AG08395 (cell line): ENCODE results near the gene LILRB5.
"Not testable (repeated sequence)": the region's sequence is repeated elsewhere in the genome, so short reads cannot be mapped to it uniquely, and the experiment has no call there.

ENCODE experiments used
- DNase-seq: peaks from one replicate; pipeline ENCODE4 v3.0.0; 2012; ENCODE audit warnings: mixed read lengths, low spot score

Gene LILRB5

DNA sequence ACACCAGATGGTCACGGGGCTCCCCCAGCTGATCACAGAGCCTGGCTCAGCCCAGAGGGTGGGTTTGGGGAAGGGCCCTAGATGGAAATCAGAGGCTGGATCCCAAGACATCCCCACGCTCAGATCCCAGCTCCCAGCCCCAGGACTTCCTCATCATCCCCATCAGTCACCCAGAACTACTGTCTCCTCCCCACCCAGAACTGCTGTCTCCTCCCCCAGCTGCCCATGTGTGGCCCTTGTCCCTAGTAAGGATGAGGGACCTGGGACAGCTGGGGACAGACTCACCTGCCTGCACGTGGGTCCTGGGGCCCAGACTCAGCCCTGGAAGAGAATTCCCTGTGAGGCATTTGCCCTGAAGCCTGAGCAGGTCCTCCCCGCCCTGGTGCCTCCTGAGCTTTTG is 14.8 kb downstream of the LILRB5 start:
- DNase-seq = not testable (repeated sequence)

DNA sequence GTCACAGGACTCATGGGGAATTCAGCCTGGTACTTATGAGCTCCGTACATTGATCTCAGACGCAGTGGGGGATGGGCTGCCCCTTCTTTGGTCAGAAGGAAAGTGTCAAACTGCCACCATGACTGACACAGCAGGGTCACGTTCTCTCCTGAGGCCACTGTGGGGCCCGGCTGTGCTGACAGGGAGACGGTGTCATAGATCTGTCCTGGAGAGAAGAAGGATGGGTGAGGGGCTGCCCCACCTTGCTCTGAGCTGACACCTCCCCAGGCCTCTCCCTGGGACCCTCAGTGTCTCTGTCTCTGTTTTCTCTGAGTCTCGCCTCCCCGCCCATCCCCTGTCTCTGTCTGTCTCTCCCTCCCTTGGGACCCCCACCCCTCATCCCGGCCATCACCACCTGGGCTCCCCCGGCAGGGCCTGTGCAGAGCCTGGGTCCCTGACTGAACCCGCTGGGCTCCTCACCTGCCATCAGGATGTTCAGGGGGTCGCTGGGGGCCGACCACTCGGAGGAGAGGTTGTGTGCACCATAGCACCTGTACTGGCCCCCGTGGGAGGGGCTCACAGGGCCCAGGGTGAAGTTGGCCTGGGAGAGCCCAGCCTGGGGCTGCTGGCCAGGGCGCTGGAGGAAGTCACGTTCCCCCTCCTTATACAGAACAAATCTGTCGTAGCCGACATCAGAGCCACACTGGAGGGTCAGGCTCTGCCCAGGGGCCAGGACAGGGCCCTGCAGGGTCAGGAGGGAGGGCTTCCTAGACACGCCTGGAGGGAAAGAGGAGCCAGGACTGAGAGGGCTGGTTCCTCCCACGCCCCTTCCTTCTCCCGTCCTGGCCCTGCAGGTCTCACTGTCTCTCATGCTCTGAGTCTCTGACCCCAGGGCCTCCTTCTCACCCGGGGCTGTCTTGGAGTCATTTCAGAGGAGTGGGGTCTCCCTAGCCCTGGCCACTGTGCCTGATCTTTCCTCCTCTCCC is 16.4 kb downstream of the LILRB5 start:
- DNase-seq = not testable (repeated sequence)

DNA sequence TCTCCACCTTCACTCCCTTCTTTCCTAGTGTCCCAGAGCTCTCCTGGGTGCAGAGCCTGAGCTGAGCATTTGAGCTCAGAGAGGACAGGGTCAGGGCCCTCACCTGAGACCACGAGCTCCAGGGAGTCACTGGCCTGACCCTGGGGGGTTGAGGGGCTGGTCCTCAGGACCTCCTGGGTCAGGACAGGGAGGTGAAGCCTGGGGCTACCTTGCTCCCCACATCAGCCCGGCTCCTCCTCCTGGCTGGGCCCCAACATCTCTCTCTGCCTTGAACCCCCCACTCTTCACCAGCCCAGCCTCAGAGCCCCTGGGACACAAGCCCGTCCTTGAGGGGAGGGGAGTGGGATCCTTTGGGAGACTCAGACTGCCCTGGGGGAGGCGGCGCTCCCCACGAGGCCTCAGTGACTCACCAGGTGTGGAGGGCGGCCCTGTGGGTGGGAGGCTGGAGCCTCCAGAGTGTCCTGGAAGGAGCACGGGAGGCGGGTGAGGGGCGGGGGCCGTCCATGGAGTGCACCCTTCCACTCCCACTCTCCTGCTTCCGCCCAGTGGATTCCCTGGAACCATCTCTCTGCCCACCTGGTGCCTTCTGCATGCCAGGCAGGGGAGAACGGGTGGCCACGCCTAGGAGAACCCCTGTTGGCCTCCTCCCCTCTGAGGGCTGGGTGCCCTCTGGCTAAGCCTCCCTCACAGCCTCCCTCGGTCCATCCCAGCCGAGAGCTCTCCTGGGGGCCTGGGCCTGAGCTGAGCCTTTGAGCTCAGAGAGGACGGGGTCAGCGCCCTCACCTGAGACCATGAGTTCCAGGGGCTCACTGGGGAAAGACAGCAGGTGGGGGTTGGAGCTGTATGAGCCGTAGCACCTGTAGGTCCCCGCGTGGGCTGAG is 17.3 kb downstream of the LILRB5 start:
- DNase-seq = not testable (repeated sequence)

DNA sequence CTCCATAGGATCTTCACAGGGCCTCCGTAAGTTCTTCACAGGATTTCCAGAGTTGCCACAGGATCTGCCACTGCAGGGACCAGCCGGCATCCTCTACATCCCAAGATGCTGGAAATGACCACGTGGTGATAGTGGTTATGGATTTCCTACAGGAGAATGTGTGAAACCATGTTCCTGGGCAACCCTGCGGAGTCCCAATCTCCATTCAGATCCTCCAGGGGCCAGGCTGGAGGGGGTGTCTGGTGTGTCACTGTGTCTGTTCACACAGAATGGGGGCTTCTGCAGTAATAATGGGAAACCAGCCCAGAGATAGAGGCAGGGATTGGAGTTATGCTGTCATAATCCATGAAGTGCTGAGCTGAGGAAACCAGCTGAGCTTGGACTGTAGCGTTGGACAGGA is 23.1 kb downstream of the LILRB5 start:
- no peak for DNase-seq

DNA sequence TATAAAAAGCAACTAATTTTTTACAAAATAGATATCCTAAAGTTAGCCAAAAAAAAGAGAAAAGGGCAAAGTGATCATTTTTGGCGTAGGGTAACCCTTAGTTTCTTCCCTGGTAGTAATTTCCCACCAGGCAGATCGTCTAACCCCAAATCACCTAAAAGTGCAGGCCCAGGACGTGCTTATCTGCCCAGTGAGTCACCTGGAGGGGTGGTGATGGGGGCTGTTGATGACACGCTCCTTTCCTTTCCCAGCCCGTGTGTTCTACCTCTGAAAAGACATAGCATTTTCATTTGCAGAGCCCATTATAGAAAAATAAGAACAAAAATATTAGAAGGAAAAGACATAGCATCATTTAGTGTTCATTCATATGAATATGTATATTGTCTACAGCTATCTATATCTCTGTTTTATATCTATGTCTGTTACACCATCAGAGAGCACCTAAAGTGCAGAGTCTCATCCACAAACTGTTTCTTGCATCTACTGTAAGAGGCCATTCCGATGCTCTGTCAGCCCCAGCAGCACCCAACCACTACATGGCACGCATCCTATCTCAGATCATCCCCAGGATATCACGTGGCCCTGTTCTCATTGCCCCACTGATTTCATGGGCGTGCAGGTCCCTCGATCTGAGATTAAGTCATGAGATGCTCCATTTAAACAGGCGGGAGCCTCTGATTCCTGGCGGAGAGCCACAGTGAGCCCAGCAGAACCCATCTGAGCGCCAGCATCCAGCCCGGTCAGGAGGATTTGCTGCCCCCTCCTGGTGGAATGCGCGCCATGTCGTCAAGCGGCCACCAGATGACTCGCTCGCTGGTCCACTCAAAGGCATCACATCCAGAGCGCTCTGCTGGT is 25.8 kb downstream of the LILRB5 start:
- DNase-seq = peak; percentile 92

DNA sequence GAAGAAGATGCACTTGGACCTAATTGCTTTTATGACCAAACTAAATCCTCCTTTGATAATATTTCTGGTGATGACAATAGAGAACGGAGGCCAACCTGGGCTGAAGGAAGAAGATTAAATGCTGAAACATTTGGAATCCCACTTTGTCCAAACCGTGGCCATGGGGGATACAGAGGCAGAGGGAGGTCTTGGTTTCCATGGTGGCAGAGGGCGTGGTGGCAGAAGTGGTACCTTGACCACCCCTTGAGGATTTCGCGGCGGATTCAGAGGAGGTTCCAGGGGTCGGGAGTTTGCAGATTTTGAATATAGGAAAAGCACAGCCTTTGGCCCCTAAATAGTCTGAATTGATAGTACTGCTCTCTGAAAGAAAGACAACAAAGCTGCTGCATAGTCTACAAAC is 27.0 kb downstream of the LILRB5 start:
- DNase-seq = no peak

DNA sequence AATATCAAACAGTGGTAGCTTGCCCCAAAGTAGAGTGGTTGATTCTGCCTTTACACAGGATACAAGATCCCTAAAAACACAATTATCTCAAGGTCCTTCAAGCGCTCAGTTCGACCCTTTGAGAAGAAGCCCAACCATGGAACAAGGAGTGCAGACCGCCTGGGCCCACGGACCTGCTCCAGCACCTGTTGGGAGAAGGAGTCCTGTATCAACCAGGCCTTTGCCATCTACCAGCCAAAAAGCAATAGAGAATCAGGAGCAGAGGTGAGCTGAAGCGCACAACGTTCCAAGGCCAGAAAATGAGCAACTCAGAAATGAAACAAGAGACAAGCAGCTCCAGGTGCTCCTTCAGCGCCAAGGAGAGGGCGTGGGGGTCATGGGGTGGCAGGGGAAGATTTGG is 27.9 kb downstream of the LILRB5 start:
- no peak for DNase-seq

DNA sequence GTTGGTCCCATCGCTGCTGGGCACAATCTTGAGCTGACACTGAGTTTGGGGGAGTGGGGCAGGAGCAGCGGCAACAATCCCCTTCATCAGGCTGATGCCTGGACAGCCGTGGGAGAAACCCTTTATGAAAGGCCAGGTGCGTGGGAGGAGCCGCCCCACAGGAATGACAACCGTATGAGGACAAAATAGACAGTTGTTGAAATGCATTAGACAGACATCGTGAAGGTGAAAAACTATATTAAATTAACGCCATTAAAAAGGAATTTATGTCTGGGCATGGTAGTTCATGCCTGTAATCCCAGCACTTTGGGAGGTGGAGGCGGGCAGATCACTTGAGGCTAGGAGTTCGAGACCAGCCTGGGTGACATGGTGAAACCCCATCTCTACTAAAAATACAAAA is 32.5 kb downstream of the LILRB5 start:
- DNase-seq = not testable (repeated sequence)

DNA sequence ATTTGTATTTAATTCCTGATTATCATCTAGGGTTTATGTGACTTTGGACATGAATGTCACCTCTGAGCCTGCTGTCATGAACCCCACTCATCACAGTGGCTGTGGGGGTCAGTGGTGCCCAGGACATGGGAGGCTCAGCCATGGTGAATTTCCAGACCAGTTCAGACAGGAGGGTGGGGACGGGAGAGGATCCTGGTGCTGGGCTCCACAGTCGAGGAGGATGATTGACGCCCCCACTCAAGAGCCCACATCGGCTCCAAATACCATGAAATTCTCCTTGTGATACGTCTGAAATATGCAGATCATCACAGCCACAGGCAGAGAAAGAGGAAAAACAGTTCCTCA is 33.2 kb downstream of the LILRB5 start:
- not testable (repeated sequence) for DNase-seq

DNA sequence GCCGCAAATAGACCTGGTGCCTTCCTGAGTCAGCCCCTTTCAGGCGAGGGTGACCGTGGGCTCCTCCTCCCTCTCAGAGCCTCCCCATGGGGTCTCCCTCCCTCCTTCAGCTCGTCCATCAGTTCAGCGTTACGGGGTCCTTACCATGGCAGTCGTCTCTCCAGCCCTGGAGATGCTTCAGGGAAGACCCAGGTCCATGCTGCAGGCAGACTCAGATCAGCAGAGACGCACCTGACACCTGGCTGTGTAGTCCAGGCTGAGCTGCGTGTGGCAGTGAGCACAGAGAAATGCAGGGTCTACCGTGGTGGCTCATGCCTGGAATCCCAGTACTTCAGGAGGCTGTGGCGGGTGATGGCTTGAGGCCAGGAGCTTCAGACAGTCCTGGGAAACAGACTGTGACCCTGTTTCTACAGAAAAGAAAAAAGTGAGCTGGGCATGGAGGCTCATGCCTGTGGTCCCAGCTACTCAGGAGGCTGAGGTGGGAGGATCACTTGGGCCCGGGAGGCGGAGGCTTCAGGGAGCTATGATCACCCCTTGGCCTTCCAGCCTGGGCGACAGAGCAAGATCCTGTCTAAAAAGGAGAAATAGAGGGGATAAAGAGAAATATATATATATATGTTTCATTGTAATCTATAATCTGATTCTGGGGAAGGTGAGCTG is 33.7 kb downstream of the LILRB5 start:
- DNase-seq = not testable (repeated sequence)

DNA sequence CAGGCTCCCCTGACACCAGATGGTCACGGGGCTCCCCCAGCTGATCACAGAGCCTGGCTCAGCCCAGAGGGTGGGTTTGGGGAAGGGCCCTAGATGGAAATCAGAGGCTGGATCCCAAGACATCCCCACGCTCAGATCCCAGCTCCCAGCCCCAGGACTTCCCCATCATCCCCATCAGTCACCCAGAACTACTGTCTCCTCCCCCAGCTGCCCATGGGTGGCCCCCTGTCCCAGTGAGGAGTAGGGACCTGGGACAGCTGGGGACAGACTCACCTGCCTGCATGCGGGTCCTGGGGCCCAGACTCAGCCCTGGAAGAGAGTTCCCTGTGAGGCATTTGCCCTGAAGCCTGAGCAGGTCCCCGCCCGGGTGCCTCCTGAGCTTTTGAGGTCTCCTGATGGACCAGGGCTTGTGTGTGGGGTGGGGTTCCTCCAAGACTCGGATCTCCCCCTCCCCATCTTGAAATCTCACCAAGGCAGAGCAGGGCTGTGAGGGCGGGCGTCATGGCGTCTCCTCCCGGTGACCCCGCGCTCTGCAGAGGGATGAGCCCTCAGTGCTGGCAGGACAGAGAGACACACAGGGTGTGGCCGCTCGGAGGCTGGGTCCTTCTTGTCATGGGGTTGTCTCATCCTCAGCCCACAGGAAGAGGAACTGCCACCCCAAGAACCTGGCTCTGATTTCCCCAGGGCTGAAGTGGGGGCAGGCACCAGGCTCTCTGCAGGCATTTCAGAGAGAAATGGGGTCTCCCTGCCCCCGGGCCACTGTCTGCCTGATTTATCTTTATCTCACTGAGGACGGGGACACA is 34.4 kb downstream of the LILRB5 start, which contains the start of gene LILRB3:
Gene LILRB3, minus strand, starts transcription at position 534 of the 803 bp plus-strand sequence. Its CDS starts 31 bp downstream, at position 503.
- not testable (repeated sequence) for DNase-seq

DNA sequence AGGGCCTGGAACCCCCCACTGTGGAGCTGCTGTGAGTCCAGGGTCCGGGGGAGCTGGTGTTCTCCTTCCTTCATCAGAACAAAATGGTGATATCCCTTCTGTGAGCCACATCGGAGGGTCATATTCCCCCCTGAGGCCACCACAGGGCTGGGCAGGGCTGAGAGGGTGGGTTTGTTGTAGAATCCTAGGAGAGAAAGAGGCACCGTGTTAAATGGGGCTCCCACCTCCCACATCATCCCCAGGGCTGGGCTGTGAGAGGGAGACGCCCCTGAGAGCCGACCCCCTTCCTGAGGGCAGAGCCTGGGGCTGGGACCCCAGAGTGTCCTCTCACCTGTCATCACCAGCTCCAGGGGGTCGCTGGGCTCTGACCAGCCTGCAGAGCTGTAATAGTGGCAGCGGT is 35.1 kb downstream of the LILRB5 start:
- not testable (repeated sequence) for DNase-seq

DNA sequence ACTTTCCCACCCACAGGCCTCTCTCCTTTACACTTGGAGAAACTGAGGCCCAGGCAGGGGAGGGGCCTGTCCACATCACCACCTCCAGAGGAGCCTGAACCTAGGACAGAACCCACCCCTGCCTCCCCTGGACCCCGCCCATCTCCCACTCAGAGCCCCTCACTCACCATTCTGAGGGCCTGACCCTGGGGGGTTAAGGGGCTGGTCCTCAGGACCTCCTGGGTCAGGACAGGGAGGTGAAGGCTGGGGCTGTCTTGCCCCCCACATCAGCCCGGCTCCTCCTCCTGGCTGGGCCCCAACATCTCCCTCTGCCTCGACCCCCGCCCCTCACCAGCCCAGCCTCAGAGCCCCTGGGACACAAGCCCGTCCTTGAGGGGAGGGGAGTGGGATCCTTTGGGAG is 37.4 kb downstream of the LILRB5 start:
- not testable (repeated sequence) for DNase-seq

DNA sequence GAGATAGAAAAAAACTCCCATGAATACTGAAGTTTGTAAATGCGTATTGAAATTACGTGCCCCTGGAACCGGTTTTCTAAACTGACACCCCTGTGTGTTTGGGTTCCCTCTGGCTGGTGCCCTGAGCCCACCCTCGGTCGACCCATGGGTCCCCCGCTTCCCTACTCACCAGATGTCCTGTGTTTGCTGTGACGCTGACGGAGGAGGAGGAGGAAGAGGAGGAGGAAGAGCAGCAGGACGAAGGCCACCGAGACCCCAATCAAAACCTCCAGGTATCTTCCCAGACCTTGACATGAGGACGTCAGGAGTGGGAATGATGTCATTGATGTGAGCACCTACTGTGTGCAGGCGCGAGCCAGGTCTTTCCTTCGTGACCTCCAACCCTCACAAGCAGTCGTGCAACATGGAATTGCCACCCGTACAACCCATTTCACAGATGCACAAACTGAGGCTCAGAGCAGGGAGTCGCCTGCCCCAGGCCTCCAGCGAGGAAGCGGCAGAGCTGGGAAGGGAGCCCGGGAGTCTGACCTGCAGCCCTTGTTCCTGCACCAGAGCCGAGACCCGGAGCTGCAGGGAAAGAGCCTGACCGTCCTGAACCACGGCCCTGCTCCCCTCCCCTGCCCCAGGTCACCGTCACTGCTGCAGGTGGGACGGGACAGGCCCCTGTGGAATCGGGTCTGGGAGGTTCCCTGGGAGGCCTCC is 38.0 kb downstream of the LILRB5 start:
- DNase-seq = no peak

DNA sequence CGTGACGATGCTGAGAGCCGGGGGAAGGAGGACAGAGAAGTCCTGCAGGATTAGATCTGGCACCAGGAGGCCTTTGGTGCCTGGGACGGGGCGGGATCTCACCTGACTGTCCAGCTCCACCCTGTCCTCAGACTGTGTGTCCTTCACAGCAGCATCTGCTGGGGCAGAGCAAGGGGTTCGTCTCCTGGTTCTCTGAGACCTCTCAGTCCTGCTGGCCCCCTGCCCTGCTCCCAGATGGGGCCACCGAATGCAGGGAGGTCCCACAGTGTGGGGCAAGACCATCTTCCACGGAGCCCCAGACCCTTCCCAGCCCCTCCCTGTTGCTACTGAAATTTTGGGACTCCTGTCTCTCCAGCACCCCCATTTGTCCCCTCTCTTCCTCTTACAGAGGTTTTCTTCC is 38.8 kb downstream of the LILRB5 start:
- no peak for DNase-seq

DNA sequence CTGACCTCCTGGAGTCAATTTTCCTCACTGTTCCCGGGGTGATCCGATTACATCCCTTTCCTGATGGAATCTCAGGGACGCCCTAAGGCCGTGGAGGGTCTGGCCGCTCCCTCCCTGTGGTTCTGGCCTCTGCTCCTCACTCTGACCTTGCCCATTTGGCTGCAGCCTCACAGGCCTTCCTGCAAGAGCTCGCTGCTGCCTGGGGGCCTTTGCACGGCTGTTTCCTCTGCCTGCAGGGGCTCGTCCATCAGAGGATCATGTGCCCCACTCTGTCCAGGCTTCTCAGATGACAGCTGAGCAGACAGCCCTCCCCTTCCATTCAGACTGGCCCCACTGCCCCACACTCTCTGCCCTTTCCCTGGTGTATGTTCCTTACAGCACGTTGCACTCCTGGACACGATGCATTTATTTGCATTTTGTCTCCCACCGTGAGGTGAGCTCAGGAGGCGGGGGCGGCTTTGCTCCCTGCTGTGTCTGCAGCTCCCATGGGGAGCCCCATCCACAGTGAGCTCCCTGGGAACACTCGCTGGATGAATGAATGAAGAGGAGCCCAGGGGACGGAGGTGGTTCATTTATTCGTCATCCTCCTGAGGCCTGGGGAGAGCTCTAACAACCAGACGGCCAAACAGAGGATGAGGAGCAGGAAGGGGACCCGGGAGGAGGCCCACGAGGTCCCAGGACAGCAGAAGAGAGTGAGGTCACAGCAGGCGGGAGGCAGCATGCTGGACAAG is 39.4 kb downstream of the LILRB5 start:
- not testable (repeated sequence) for DNase-seq

DNA sequence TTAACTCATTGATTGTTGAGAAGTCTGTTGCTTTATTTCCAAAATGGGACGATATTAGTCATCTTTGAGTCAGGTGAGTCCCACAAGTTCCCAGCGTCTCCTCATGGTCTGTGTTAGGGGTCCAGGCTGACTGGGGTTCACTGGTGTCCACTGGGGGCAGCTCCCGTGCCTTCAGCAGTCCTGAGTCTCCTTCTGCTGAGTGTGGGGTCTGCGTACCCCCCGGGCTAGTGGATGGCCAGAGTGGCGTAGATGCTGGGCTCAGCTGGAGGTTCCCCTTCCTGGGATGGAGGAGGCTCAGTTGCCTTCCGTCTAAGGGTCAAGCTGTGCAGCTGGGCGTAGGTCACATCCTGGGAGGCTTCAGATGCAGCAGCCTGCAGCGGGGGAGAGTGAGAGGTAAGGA is 40.2 kb downstream of the LILRB5 start:
- DNase-seq = no peak

DNA sequence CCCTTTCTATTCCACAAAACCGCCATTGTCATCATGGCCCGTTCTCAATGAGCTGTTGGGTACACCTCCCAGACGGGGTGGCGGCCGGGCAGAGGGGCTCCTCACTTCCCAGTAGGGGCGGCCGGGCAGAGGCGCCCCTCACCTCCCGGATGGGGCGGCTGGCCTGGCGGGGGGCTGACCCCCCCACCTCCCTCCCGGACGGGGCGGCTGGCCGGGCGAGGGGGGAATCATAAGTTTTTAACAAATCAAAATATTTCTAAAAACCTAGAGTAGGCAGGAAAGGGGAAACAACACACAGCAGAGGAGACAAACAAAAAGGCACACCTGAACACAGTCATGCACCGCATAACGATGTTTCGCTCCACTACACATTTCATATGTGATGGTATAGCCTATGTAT is 42.3 kb downstream of the LILRB5 start:
- not testable (repeated sequence) for DNase-seq

DNA sequence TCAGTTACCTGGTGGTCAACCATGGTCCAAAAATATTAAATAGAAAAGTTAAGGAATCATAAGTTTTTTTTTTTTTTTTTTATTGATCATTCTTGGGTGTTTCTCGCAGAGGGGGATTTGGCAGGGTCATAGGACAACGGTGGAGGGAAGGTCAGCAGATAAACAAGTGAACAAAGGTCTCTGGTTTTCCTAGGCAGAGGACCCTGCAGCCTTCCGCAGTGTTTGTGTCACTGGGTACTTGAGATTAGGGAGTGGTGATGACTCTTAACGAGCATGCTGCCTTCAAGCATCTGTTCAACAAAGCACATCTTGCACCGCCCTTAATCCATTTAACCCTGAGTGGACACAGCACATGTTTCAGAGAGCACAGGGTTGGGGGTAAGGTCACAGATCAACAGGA is 42.9 kb downstream of the LILRB5 start:
- DNase-seq = not testable (repeated sequence)
